HT-29 (cell line): ENCODE data around the gene C8B. TPM values are rescaled to one million over a fixed set of nuclear protein-coding genes. Genes with fewer than 3 reads are reported as not detected.

ENCODE experiments used
- DNase-seq: peaks from one replicate; pipeline ENCODE4 v3.0.0-alpha.2; 2015; ENCODE audit warnings: low spot score
- total RNA-seq: library from RNA; depleted of rRNA; stranded (reverse); fragments of >200 nt; shearing (Covaris generic); gene quantifications from 2 replicates; pipeline ENCODE4 v1.2.3, GENCODE V29; 2014; rRNA removed

Gene C8B
- not detected in 2 replicates for total RNA-seq

- no peak for DNase-seq
These were observed at the start of gene C8B for GRCh38 chr1:56965916-56966697. C8B (minus strand) TSS chr1:56966015; CDS start chr1:56965948, 67 bp downstream.

- no peak for DNase-seq
These were observed 49.3 kb upstream of the C8B start for GRCh38 chr1:57015071-57015470.

- no peak for DNase-seq
These were observed 47.7 kb upstream of the C8B start for GRCh38 chr1:57013522-57013921.

GRCh38 chr1:57012315-57012714 lies 46.5 kb upstream of the C8B start:
- DNase-seq = no peak

GRCh38 chr1:57010511-57010910 lies 44.7 kb upstream of the C8B start:
- no peak for DNase-seq

GRCh38 chr1:57007948-57008347 lies 42.1 kb upstream of the C8B start:
- DNase-seq = no peak

- no peak for DNase-seq
These were observed 41.7 kb upstream of the C8B start for GRCh38 chr1:57007472-57007871.

DNA sequence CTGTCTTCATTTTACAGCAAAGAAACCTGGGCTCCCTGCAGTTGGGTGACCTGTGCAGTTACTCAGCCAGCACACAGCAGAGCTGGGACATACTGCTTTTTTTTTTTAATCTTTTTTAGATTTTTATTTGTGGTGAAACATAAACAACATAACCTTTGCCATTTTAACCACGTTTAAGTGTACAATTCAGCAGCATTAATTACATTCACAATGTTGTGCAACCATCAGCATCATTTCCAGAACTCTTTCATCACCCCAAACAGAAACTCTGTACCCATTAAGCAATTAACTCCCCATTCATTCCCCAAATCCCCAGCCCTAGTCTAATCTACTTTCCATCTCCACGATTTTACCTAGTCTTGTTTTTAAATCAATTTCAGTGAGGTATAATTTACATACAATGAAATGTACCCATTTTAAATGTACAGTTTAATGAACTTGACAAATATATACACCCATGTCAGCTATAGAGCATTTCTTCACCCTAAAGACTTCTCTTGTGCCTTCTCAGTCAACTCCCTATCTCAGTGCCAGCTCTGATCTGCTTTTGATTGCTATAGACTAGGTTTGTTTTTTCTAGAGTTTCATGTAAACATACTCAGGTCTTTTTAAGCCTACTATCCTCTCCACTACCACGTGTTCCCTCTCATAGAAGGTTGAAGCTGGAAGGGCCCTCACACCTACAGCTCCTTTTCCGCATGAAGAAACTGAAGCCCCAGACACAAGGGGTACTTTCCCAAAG lies 37.8 kb upstream of the C8B start:
- no peak for DNase-seq

DNA sequence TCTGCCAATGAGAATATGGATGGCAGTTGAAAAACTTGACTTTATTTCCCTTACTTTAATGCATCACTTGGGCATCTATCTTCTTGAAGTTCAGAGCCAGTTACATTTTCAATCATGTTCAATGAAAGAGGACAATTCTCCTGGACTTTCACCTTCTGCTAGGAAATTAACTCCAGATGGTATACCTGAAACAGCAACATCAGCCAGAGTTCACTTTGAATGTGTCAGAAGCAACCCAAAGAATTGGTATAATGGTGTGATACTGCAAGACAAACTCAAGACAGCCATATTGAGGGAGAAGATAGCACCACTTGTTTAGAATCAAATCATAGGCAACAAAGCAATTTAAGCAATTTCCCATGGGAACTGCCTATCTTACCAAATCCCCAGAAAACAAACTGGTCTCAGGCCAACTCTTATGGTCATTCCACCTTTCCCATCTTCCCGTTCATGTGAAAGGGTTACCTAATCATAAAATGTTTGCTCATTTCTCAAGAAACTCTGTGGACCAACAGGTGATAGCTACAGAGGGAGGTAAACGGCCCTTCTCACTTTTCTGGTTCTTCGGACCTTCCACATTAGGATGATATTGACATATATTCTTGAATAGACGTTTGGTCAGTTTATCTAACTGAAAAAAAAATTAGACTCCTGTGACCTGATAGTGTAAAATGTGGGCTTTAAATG lies 29.7 kb upstream of the C8B start:
- DNase-seq = no peak

GRCh38 chr1:56993475-56993874 lies 27.7 kb upstream of the C8B start:
- DNase-seq = no peak

GRCh38 chr1:56992318-56993125 lies 26.7 kb upstream of the C8B start:
- no peak for DNase-seq

DNA sequence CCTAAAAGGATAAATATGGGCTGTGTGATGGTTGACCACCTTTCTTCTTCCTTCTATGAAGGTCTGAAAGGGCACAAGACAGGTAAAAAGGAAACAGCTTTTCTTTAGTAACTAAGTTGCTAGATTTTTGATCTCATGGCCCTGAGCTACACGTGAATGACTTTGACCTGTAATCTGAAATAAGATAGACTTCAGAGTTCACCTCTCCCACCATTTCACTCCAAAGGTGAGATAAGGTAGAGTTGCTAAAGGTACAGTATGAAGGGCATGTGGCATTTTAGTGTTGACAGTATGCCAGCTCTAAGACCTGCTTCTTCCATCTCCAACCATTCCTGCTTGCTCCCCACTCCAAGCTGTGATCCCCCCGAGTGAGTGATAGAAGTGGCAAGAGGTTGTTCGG lies 25.8 kb upstream of the C8B start:
- DNase-seq = no peak

DNA sequence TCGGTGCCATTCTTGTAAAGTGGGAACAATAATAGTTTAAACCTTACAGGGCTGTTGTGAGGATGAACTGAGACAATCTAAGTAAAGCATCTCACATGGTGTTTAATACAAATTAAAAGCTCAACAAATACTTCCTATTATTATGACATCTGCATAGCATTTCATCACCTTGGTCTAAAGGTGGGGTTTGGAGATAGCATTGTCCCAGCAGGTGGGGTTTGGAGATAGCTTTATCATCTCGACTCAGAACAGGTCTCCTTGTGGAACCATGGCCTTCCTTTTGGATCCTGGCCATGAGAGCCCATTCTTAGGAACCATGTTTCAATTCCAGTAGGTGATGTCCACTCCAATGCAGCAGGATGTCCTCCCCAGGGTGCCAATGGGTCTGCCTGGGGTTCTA lies 20.6 kb upstream of the C8B start:
- no peak for DNase-seq

DNA sequence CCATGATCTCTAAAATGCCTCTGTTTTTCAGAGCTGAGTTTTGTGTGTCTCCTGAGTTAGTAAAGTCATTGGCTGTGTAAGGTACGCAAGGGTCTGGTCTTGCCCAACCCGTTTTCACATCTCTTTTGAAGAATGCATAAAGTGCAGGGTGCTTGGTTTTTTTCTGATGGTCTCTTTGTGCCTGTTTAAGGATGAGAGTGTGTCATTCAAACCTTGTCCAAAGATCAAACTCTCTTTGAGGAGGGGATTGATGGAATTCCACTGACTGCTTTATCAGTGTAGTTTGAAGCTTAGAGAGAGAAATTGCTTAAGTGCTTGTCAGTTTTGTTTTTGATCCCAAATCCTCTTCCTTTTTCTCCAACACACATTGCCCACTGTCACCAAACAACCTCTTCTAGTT lies 20.0 kb upstream of the C8B start:
- DNase-seq = no peak

- no peak for DNase-seq
These were observed 17.7 kb upstream of the C8B start for GRCh38 chr1:56983484-56983883.

GRCh38 chr1:56979986-56980755 lies 14.4 kb upstream of the C8B start:
- no peak for DNase-seq

DNA sequence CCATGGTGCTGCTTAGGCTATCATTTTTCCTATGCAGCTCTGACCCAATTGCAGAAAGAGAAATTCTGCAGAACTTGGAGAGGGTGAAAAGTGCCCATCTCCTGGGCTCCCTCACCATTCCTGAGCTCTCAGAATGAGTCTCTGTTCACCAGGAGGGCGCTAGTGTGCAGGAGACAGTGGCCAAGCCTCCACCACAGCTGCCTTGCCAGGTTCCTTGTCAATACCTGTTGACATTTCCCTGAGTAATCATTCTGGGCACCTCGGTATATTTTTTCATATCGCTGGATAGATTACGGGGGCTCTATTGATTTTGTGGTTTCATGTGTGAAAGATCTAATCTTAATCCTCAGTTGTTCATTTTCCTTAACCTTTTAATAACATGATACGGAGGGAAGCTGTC lies 13.0 kb upstream of the C8B start:
- DNase-seq = no peak

- DNase-seq = no peak
These were observed 12.1 kb upstream of the C8B start for GRCh38 chr1:56977910-56978309.

- DNase-seq = no peak
These were observed 9.6 kb upstream of the C8B start for GRCh38 chr1:56975446-56975845.

DNA sequence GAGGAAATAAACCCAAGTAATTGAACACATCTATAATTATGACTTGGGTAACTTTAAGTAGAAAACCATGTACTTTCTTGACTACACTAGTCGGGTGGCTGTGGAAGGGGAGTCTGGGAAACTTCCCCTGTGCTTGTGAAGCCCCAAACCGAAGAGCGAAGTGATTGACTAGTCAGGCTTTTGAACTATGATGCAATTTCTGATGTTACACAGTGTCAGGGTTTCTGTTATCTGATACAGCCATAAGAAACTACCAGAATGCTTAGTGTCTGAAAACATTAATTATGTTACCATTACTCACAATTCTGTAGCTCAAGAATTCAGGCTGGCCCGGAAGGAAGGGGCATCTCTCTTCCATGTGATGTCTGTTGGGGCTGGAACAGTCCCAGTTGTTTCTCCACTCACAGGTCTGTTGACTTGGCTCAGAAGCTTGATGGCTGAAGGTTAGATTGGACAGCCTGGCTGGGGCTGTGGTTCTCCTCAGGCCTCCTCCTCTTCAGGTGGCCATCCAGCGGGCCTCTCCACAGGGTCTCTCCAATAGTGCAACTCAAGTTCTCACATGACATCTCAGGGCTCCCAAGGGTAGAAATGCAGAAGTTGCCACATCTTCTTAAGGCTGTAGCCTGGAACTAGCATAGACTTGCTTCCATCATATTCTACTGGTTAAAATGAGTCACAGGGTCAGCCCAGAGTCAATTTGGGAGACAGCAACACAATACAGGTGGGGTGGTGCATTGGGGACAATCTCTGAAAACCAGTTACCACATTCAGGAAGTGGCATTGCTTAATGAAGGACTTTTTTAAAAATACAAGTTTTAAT lies 8.3 kb upstream of the C8B start:
- DNase-seq = no peak
